CD4-positive, alpha-beta T cell treated with Interleukin-10 for 1 hour (primary cell): ENCODE measurements around the gene HLCS.
A peak's percentile ranks its signal among the peaks of the same experiment; 100 is the strongest.
"Not testable (repeated sequence)": the region's sequence is repeated elsewhere in the genome, so short reads cannot be mapped to it uniquely, and the experiment has no call there.

Source experiments
- DNase-seq: peaks from one replicate; pipeline ENCODE4 v3.0.0-alpha.2; 2020

HLCS gene

GRCh38 chr21:36952331-36952730 lies 14.1 kb downstream of the HLCS start:
- DNase-seq, result not testable (repeated sequence)

GRCh38 chr21:36949171-36950141 lies 17.0 kb downstream of the HLCS start:
- DNase-seq, result no peak

GRCh38 chr21:36948686-36949085 lies 17.8 kb downstream of the HLCS start:
- DNase-seq, result no peak

- no peak for DNase-seq
These were observed 19.5 kb downstream of the HLCS start for GRCh38 chr21:36946949-36947356.

GRCh38 chr21:36945496-36946138 lies 20.9 kb downstream of the HLCS start:
- no peak for DNase-seq

GRCh38 chr21:36936361-36937135 lies 29.9 kb downstream of the HLCS start:
- DNase-seq, result no peak

- no peak for DNase-seq
These were observed 31.5 kb downstream of the HLCS start for GRCh38 chr21:36934864-36935420.

GRCh38 chr21:36932161-36932816 lies 34.2 kb downstream of the HLCS start:
- DNase-seq, result no peak

- no peak for DNase-seq
These were observed 36.8 kb downstream of the HLCS start for GRCh38 chr21:36929622-36930021.

GRCh38 chr21:36928960-36929359 lies 37.5 kb downstream of the HLCS start:
- no peak for DNase-seq

- peak; percentile 65 for DNase-seq
These were observed 38.8 kb downstream of the HLCS start for GRCh38 chr21:36927719-36928117.

- DNase-seq, result no peak
These were observed 39.3 kb downstream of the HLCS start for GRCh38 chr21:36926989-36927718.

- DNase-seq, result no peak
These were observed 43.2 kb downstream of the HLCS start for GRCh38 chr21:36923270-36923669.

- no peak for DNase-seq
These were observed 43.6 kb downstream of the HLCS start for GRCh38 chr21:36922861-36923260.

GRCh38 chr21:36918291-36918690 lies 48.2 kb downstream of the HLCS start:
- DNase-seq, result no peak

GRCh38 chr21:36917471-36918158 lies 48.9 kb downstream of the HLCS start:
- no peak for DNase-seq

- no peak for DNase-seq
These were observed 49.8 kb downstream of the HLCS start for GRCh38 chr21:36916718-36917117.

GRCh38 chr21:36915696-36916245 lies 50.7 kb downstream of the HLCS start:
- DNase-seq, result no peak

- no peak for DNase-seq
These were observed 51.3 kb downstream of the HLCS start for GRCh38 chr21:36915014-36915695.
